DOHH2 (cell line): ENCODE data around the gene CYB561A3.

Source experiments
- H3F3A ChIP-seq: fragments of 200-600 bp; sonication (generic), shearing (Covaris generic); 2 replicates; pipeline ENCODE4 v1.6.0; 2016; ENCODE audit warnings: antibody characterized with exemption, mild to moderate bottlenecking; ENCODE audit not compliant: control insufficient read depth, insufficient read depth
- H3K27ac ChIP-seq: fragments of 200-600 bp; sonication (generic); 2 replicates; pipeline ENCODE4 v1.5.1; 2014; ENCODE audit warnings: low read depth, mild to moderate bottlenecking, low read length, moderate library complexity
- H3K27me3 ChIP-seq: fragments of 200-600 bp; sonication (generic); 2 replicates; pipeline ENCODE4 v1.6.1; 2014; ENCODE audit warnings: mild to moderate bottlenecking, low read length, mixed read lengths; ENCODE audit not compliant: control insufficient read depth
- H3K36me3 ChIP-seq: fragments of 200-600 bp; sonication (generic); 2 replicates; pipeline ENCODE4 v1.6.1; 2014; ENCODE audit warnings: mild to moderate bottlenecking, low read length, moderate library complexity, mixed read lengths; ENCODE audit not compliant: control insufficient read depth
- H3K4me1 ChIP-seq: fragments of 200-600 bp; sonication (generic); 2 replicates; pipeline ENCODE4 v1.6.1; 2014; ENCODE audit warnings: mild to moderate bottlenecking, low read length, mixed read lengths; ENCODE audit not compliant: control insufficient read depth
- H3K4me2 ChIP-seq: fragments of 200-600 bp; sonication (generic); 2 replicates; pipeline ENCODE4 v1.6.0; 2014; ENCODE audit warnings: mild to moderate bottlenecking, low read length, moderate library complexity
- H3K4me3 ChIP-seq: fragments of 200-600 bp; sonication (generic); 2 replicates; pipeline ENCODE4 v1.5.1; 2014; ENCODE audit warnings: mild to moderate bottlenecking, low read length, mixed read lengths
- H3K79me2 ChIP-seq: fragments of 200-600 bp; sonication (generic); 2 replicates; pipeline ENCODE4 v1.6.1; 2014; ENCODE audit warnings: mild to moderate bottlenecking, low read length, mixed read lengths; ENCODE audit not compliant: control insufficient read depth
- H3K9me2 ChIP-seq: fragments of 200-600 bp; sonication (generic); replicated peaks from 2 replicates; pipeline ENCODE4 v1.6.1; 2014; ENCODE audit warnings: mild to moderate bottlenecking, low read length, mixed read lengths; ENCODE audit not compliant: control insufficient read depth
- H3K9me3 ChIP-seq: fragments of 200-600 bp; sonication (generic); 2 replicates; pipeline ENCODE4 v1.6.1; 2014; ENCODE audit warnings: antibody characterized with exemption, low read length, mixed read lengths; ENCODE audit not compliant: control insufficient read depth, insufficient read depth
- H4K20me1 ChIP-seq: fragments of 200-600 bp; sonication (generic); 2 replicates; pipeline ENCODE4 v1.6.0; 2014; ENCODE audit warnings: low read depth, mild to moderate bottlenecking, antibody characterized with exemption, low read length, moderate library complexity; ENCODE audit not compliant: control insufficient read depth, insufficient read depth
- EZH2phosphoT487 ChIP-seq: fragments of 200-600 bp; sonication (generic); IDR thresholded peaks from 2 replicates; pipeline ENCODE4 v1.6.1; 2017; ENCODE audit warnings: borderline replicate concordance, mild to moderate bottlenecking, antibody characterized with exemption, low read length, moderate library complexity, mixed read lengths
- TF ChIP-seq, protein P1 (sequence below): fragments of 200-600 bp; sonication (generic); IDR thresholded peaks from one replicate; pipeline ENCODE4 v1.5.1; 2014; ENCODE audit warnings: antibody characterized with exemption, mild to moderate bottlenecking, low read depth, low read length; ENCODE audit not compliant: poor library complexity, severe bottlenecking

The CYB561A3 gene

DNA sequence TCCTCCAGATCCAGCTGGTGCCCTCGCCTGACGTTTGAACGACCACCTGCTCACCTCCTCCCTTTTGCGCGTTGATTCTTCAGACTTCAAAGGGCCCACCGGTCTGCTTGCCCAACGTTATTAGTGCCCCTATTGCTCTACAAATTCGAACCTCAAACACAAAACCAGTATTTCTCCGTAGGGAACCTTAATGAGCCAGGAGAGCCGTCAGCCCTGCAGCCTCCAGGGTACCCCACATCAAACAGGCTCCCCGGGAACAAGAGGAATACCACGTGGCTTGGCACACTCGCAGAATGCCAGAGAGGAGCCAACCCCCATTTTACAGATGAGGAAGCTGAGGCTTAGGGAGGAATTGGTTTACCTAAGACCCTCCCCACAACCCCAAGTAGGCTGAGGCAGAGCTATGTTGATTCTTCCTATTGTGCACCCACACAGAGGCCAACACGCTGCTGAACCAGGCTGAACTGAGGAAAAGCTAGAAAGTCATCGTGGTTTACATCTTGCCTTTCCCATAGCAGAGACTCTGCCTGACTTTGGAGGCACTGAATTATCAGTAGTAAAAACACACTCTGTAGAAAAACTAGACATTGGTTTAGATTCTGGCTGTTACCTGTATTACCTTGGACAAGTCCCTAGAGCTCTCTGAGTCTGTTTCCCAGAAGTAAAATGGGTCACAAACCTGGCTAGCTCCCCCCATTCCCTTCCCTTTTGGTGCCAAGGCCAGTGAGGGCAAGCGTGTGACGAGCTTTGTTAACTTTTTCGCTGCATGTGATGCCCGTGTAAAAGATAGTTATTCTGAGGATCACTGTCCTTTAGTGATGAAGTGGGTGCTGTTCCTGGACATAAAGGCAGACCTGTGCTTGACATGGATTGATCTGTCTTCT lies 27.9 kb downstream of the CYB561A3 start:
- peaks cover 15% of the 10 kb centered on the region for H4K20me1 ChIP-seq
- H3K4me3 ChIP-seq, result peak overlapping the region; percentile 78
- no peak for TF ChIP-seq EZH2phosphoT487
- H3K27ac ChIP-seq, result peak overlapping the region; percentile 74
- peak overlapping the region; percentile 91 for H3K4me2 ChIP-seq
- peaks cover 51% of the 10 kb centered on the region for H3K79me2 ChIP-seq
- no peaks in the 10 kb centered on the region for H3K9me2 ChIP-seq
- H3K4me1 ChIP-seq, result peaks cover 48% of the 10 kb centered on the region
- no peaks in the 10 kb centered on the region for H3K27me3 ChIP-seq
- H3F3A ChIP-seq, result 0 out of 2 replicates have a peak, but pooled peaks cover 4% of the 10 kb centered on the region
- no peaks in the 10 kb centered on the region for H3K9me3 ChIP-seq
- peaks cover 43% of the 10 kb centered on the region for H3K36me3 ChIP-seq

DNA sequence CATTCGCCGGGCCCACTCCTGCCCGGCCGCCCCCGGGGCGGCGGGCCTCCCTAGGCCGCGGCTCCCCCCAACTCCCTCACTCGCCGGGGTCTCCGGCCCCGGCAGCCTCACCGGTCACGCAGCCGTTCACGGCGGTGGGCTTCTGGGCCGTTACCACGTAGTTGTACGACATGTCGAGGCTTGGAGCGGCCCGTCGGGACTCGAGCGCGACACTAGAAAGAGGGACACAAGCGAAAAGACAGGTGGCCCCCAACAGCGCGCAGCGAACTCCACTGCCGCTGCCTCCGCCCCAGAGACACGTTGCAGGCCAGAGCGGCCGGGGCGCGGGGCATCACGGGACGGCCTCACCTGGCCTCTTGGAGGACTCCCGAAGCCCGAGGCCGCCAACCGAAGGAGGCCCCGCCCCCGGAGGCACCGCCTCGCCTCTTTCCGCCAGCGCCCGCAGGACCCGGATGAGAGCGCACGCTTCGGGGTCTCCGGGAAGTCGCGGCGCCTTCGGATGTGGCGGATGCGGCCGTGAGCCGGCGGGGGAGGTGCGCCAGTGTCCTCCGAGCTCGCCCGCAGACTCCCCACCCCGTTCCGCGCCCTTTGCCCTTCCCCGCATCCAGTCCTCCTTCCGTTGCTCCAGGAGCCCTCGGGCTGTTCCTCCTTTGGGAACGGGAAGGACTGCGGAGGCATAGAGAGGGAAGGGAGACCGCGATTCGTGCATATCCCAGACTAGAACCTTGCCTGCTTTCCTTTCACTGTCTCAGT lies 28.7 kb downstream of the CYB561A3 start, which contains the start of the genes DDB1 and TKFC:
Gene DDB1 (minus strand): TSS at position 309 of the 753 bp plus-strand sequence. CDS start 137 bp downstream, at position 172.
Gene TKFC (plus strand): TSS at position 432 of the 753 bp plus-strand sequence. CDS start 1,501 bp downstream, outside the sequence.
- peak within 1 kb of the TSS; percentile 91 for H3K4me2 ChIP-seq
- H4K20me1 ChIP-seq, result peaks cover 15% of the 10 kb centered on the region
- H3K4me1 ChIP-seq, result peaks cover 48% of the 10 kb centered on the region

DNA sequence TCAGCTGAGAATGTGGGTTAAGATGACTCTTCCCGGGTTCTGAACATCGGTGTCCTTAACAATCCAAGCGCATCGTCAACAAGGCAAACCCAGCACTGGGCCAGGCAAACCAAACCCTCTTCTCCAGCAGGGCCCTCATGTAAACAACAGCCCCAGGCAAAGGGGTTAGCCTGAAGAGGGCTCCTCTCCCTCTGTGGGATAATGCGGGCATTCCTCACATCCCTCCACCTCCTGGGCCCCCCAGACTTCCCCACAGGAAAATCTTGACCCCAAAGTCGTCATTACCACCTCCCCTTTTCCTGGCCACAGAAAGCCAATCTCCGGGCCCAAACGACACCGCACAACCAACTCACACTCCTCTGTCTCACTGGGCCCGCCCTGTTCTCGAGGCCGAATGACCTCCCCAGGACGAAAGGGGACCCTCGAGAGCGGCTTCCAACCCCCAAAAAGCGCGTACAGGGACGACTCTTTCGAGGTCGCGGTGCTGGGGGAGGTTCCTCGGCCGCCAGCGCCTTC lies 29.3 kb downstream of the CYB561A3 start:
- peaks cover 15% of the 10 kb centered on the region for H4K20me1 ChIP-seq
- peaks cover 49% of the 10 kb centered on the region for H3K36me3 ChIP-seq
- TF ChIP-seq, protein P1, sequence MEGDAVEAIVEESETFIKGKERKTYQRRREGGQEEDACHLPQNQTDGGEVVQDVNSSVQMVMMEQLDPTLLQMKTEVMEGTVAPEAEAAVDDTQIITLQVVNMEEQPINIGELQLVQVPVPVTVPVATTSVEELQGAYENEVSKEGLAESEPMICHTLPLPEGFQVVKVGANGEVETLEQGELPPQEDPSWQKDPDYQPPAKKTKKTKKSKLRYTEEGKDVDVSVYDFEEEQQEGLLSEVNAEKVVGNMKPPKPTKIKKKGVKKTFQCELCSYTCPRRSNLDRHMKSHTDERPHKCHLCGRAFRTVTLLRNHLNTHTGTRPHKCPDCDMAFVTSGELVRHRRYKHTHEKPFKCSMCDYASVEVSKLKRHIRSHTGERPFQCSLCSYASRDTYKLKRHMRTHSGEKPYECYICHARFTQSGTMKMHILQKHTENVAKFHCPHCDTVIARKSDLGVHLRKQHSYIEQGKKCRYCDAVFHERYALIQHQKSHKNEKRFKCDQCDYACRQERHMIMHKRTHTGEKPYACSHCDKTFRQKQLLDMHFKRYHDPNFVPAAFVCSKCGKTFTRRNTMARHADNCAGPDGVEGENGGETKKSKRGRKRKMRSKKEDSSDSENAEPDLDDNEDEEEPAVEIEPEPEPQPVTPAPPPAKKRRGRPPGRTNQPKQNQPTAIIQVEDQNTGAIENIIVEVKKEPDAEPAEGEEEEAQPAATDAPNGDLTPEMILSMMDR, result no peak
- no peak for TF ChIP-seq EZH2phosphoT487
- peak overlapping the region; percentile 91 for H3K4me2 ChIP-seq
- peaks cover 65% of the 10 kb centered on the region for H3K79me2 ChIP-seq
- H3K27ac ChIP-seq, result peak overlapping the region; percentile 43
- H3K4me1 ChIP-seq, result peaks cover 48% of the 10 kb centered on the region
- no peaks in the 10 kb centered on the region for H3K9me2 ChIP-seq
- H3K4me3 ChIP-seq, result peak overlapping the region; percentile 78
- no peaks in the 10 kb centered on the region for H3K27me3 ChIP-seq
- 0 out of 2 replicates have a peak, but pooled peaks cover 2% of the 10 kb centered on the region for H3F3A ChIP-seq
- no peaks in the 10 kb centered on the region for H3K9me3 ChIP-seq

More for the DNA sequence above, 28.7 kb downstream of the CYB561A3 start, which contains the start of the genes DDB1 and TKFC:
- 0 out of 2 replicates have a peak, but pooled peaks cover 4% of the 10 kb centered on the region for H3F3A ChIP-seq
- no peaks in the 10 kb centered on the region for H3K9me2 ChIP-seq
- H3K27me3 ChIP-seq, result no peaks in the 10 kb centered on the region
- H3K36me3 ChIP-seq, result peaks cover 43% of the 10 kb centered on the region
- H3K9me3 ChIP-seq, result no peaks in the 10 kb centered on the region
- H3K27ac ChIP-seq, result peak within 1 kb of the TSS; percentile 74
- H3K4me3 ChIP-seq, result peak within 1 kb of the TSS; percentile 78
- peaks cover 58% of the 10 kb centered on the region for H3K79me2 ChIP-seq
- TF ChIP-seq EZH2phosphoT487, result no peak
- TF ChIP-seq, protein P1, result peak; percentile 10
